HCT116 (cell line): ENCODE measurements around the gene CTNND2.

Experiments used
- EGR1 ChIP-seq: IDR thresholded peaks from 2 replicates; pipeline ENCODE4 v1.6.1; 2012; ENCODE audit warnings: low read depth
- ELF1 ChIP-seq: IDR thresholded peaks from 2 replicates; pipeline ENCODE4 v1.6.1; 2012; ENCODE audit warnings: low read depth, borderline replicate concordance
- FOSL1 ChIP-seq: IDR thresholded peaks from 2 replicates; pipeline ENCODE4 v1.6.1; 2012; ENCODE audit warnings: low read depth
- POLR2A ChIP-seq: IDR thresholded peaks from 2 replicates; pipeline ENCODE4 v1.7.0; 2011; ENCODE audit warnings: borderline replicate concordance; ENCODE audit not compliant: insufficient read depth, insufficient read length; ENCODE audit errors: extremely low read depth
- POLR2AphosphoS5 ChIP-seq: IDR thresholded peaks from 2 replicates; pipeline ENCODE4 v1.6.1; 2011; ENCODE audit warnings: mild to moderate bottlenecking, low read depth, low read length, moderate library complexity
- RAD21 ChIP-seq: IDR thresholded peaks from 2 replicates; pipeline ENCODE4 v1.6.1; 2012; ENCODE audit warnings: low read depth, mild to moderate bottlenecking
- SIN3A ChIP-seq: IDR thresholded peaks from 2 replicates; pipeline ENCODE4 v1.6.1; 2012; ENCODE audit warnings: low read depth
- YY1 ChIP-seq: IDR thresholded peaks from 2 replicates; pipeline ENCODE4 v1.6.1; 2011; ENCODE audit warnings: low read length, low read depth, moderate library complexity, mild to moderate bottlenecking; ENCODE audit not compliant: insufficient replicate concordance; ENCODE audit errors: extremely low read depth
- TF ChIP-seq, protein P1 (sequence below), 3 experiments: fragments of 200-600 bp in 1 of 3; sonication (generic) in 1 of 3; IDR thresholded peaks in 2 of 3; conservative IDR thresholded peaks in 1 of 3; 2 replicates each; pipeline ENCODE4 v1.5.1; 2012 to 2017; ENCODE audit warnings: low read depth in 2 of 3, low read length in 2 of 3, antibody characterized with exemption in 1 of 3, borderline replicate concordance in 1 of 3, control low read depth in 1 of 3, mild to moderate bottlenecking in 1 of 3, mixed read lengths in 1 of 3, mixed run types in 1 of 3, moderate library complexity in 1 of 3; ENCODE audit not compliant: insufficient read depth in 1 of 3
- TF ChIP-seq, protein P2 (sequence below): IDR thresholded peaks from 2 replicates; pipeline ENCODE4 v1.6.1; 2012; ENCODE audit warnings: low read depth

DNA sequence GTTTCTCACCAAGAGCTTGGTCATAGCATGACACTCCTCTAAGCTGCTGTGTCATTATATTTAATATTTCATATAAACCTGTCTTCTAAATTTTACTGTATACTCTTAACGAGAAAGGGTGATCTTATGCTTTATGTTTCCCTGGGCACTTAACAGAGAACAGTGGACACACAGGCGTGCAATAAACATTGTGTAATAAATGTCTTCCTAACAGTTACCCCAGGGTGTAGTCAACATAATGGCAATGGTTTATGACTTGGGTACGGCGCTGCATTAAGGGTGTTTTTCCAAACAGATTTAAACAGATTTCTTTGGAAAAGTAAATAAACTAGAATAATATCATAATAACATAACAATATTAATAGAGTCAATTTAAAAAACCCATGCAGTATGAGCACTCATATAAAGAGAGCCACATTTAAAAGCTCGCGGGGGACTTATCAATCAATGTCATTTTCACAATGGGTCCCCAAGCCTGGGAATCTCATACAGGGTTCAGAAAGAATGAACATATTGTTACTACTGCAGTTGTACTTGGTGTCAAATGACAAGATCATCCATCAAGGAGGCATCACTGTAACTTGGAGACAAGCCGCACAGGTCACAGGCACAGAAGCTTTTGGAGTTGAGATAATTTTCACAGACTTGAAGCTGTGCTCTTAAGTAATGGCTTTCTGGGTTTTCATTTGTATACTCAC, 376.4 kb downstream of the CTNND2 start:
- no peak for TF ChIP-seq ELF1
- no peak for TF ChIP-seq YY1
- TF ChIP-seq, protein P1, sequence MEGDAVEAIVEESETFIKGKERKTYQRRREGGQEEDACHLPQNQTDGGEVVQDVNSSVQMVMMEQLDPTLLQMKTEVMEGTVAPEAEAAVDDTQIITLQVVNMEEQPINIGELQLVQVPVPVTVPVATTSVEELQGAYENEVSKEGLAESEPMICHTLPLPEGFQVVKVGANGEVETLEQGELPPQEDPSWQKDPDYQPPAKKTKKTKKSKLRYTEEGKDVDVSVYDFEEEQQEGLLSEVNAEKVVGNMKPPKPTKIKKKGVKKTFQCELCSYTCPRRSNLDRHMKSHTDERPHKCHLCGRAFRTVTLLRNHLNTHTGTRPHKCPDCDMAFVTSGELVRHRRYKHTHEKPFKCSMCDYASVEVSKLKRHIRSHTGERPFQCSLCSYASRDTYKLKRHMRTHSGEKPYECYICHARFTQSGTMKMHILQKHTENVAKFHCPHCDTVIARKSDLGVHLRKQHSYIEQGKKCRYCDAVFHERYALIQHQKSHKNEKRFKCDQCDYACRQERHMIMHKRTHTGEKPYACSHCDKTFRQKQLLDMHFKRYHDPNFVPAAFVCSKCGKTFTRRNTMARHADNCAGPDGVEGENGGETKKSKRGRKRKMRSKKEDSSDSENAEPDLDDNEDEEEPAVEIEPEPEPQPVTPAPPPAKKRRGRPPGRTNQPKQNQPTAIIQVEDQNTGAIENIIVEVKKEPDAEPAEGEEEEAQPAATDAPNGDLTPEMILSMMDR (IDR thresholded peaks at IDR 0.05 in 2 of 3, conservative IDR thresholded peaks at IDR 0.05 in 1 of 3; ENCODE audit: borderline replicate concordance in 1 of 3, insufficient read depth in 1 of 3, low read depth in 2 of 3, low read length in 2 of 3), result no peak
- TF ChIP-seq SIN3A, result no peak
- no peak for TF ChIP-seq FOSL1
- no peak for TF ChIP-seq POLR2AphosphoS5
- TF ChIP-seq, protein P2, sequence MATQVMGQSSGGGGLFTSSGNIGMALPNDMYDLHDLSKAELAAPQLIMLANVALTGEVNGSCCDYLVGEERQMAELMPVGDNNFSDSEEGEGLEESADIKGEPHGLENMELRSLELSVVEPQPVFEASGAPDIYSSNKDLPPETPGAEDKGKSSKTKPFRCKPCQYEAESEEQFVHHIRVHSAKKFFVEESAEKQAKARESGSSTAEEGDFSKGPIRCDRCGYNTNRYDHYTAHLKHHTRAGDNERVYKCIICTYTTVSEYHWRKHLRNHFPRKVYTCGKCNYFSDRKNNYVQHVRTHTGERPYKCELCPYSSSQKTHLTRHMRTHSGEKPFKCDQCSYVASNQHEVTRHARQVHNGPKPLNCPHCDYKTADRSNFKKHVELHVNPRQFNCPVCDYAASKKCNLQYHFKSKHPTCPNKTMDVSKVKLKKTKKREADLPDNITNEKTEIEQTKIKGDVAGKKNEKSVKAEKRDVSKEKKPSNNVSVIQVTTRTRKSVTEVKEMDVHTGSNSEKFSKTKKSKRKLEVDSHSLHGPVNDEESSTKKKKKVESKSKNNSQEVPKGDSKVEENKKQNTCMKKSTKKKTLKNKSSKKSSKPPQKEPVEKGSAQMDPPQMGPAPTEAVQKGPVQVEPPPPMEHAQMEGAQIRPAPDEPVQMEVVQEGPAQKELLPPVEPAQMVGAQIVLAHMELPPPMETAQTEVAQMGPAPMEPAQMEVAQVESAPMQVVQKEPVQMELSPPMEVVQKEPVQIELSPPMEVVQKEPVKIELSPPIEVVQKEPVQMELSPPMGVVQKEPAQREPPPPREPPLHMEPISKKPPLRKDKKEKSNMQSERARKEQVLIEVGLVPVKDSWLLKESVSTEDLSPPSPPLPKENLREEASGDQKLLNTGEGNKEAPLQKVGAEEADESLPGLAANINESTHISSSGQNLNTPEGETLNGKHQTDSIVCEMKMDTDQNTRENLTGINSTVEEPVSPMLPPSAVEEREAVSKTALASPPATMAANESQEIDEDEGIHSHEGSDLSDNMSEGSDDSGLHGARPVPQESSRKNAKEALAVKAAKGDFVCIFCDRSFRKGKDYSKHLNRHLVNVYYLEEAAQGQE, result no peak
- no peak for TF ChIP-seq POLR2A
- TF ChIP-seq EGR1, result no peak
- TF ChIP-seq RAD21, result no peak
